Prostate gland (tissue), 2 donors: ENCODE results near the gene TMA7. TPM values are rescaled to one million over a fixed set of nuclear protein-coding genes. Genes with fewer than 3 reads are reported as not detected.
A peak's percentile ranks its signal among the peaks of the same experiment; 100 is the strongest.
"Not testable (repeated sequence)": the region's sequence is repeated elsewhere in the genome, so short reads cannot be mapped to it uniquely, and the experiment has no call there.

Source experiments
- DNase-seq: peaks from one replicate; pipeline ENCODE4 v3.0.0-alpha.2; 2019; ENCODE audit warnings: low spot score
- H3K27ac ChIP-seq, 2 donors: fragments of 200-600 bp; sonication (generic); 2 replicates each; pipeline ENCODE4 v1.5.1; 2017 to 2019
- H3K27me3 ChIP-seq: fragments of 200-600 bp; sonication (generic); replicated peaks from 2 replicates; pipeline ENCODE4 v1.5.1; 2019; ENCODE audit not compliant: insufficient read depth
- H3K36me3 ChIP-seq, 2 donors: fragments of 200-600 bp; sonication (generic); 1 replicate in 1 of 2; 2 replicates in 1 of 2; pipeline versions ENCODE4 v1.5.1 to v1.8.1; 2017 to 2019
- H3K4me1 ChIP-seq: fragments of 200-600 bp; sonication (generic); replicated peaks from 2 replicates; pipeline ENCODE4 v1.5.1; 2019
- H3K4me3 ChIP-seq, 2 donors: fragments of 200-600 bp; sonication (generic); 2 replicates each; pipeline ENCODE4 v1.5.1; 2017 to 2019
- H3K9me3 ChIP-seq: fragments of 200-600 bp; sonication (generic); 2 replicates; pipeline ENCODE4 v1.5.1; 2017
- POLR2A ChIP-seq: fragments of 450-650 bp; IDR thresholded peaks from one replicate; pipeline ENCODE4 v1.6.1; 2016; ENCODE audit warnings: antibody characterized with exemption, mild to moderate bottlenecking
- POLR2AphosphoS5 ChIP-seq: sonication (generic); formaldehyde crosslinking; IDR thresholded peaks from one replicate; pipeline ENCODE4 v1.6.1; 2017; ENCODE audit warnings: antibody characterized with exemption
- WGBS: methylation state at CpG from one replicate; pipeline ENCODE4 v1.1.5; 2018; 5-methylcytosine and 5-hydroxymethylcytosine counted together
- intact Hi-C: fragments of 100-400 bp; cut with DNase I; formaldehyde crosslinking; loops from one replicate; pipeline ENCODE4 v1.14.2; 2022
- total RNA-seq, 2 donors: library from RNA; depleted of rRNA; stranded (reverse); fragments of >200 nt; gene quantifications; one replicate each; pipeline ENCODE4 v1.1.0, GENCODE V29; 2016
- TF ChIP-seq, protein P1 (sequence below), 4 experiments: fragments of 200-600 bp in 2 of 4; fragments of 450-650 bp in 2 of 4; sonication (generic) in 2 of 4; IDR thresholded peaks; 1 replicate in 3 of 4; 2 replicates in 1 of 4; pipeline ENCODE4 v1.5.1; 2016 to 2019; ENCODE audit warnings: antibody characterized with exemption in 4 of 4, mild to moderate bottlenecking in 2 of 4, moderate library complexity in 2 of 4

Gene TMA7
- total RNA-seq, 2 donors from 2014 or later = 310 to 446 TPM

GRCh38 chr3:48456456-48456855 lies 16.4 kb downstream of the TMA7 start:
- TF ChIP-seq POLR2A (no peak), POLR2AphosphoS5 (no peak)
- TF ChIP-seq, protein P1, sequence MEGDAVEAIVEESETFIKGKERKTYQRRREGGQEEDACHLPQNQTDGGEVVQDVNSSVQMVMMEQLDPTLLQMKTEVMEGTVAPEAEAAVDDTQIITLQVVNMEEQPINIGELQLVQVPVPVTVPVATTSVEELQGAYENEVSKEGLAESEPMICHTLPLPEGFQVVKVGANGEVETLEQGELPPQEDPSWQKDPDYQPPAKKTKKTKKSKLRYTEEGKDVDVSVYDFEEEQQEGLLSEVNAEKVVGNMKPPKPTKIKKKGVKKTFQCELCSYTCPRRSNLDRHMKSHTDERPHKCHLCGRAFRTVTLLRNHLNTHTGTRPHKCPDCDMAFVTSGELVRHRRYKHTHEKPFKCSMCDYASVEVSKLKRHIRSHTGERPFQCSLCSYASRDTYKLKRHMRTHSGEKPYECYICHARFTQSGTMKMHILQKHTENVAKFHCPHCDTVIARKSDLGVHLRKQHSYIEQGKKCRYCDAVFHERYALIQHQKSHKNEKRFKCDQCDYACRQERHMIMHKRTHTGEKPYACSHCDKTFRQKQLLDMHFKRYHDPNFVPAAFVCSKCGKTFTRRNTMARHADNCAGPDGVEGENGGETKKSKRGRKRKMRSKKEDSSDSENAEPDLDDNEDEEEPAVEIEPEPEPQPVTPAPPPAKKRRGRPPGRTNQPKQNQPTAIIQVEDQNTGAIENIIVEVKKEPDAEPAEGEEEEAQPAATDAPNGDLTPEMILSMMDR (IDR thresholded peaks at IDR 0.05) = no peak
- H3K27ac ChIP-seq = no peak overlapping the region
- H3K4me1 ChIP-seq = no peaks in the 10 kb centered on the region
- H3K27me3 ChIP-seq = no peaks in the 10 kb centered on the region
- DNase-seq = no peak
- WGBS = 94% methylated on average over 1 of the region's 1 CpG
- intact Hi-C loops = loop anchor here (10.0 kb wide), 1 partner anchor 158 kb away; no protein-coding TSS in a partner anchor
- H3K36me3 ChIP-seq = peaks cover 0 to 4% of the 10 kb centered on the region in 2 donors
- no peaks in the 10 kb centered on the region for H3K9me3 ChIP-seq
- no peak overlapping the region for H3K4me3 ChIP-seq

- TF ChIP-seq POLR2AphosphoS5 (no peak), POLR2A (no peak)
- no peak for DNase-seq
- H3K4me1 ChIP-seq = no peaks in the 10 kb centered on the region
- no peak overlapping the region for H3K27ac ChIP-seq
- peaks cover 0 to 4% of the 10 kb centered on the region in 2 donors for H3K36me3 ChIP-seq
- no peaks in the 10 kb centered on the region for H3K27me3 ChIP-seq
- no peak overlapping the region for H3K4me3 ChIP-seq
- 88% methylated on average over 3 of the region's 3 CpGs for whole genome bisulfite sequencing
- intact Hi-C loops = loop anchor here (10.0 kb wide), 1 partner anchor 155 kb away; no protein-coding TSS in a partner anchor
- H3K9me3 ChIP-seq = no peaks in the 10 kb centered on the region
Observed at GRCh38 chr3:48459331-48459730, 19.3 kb downstream of the TMA7 start.

DNA sequence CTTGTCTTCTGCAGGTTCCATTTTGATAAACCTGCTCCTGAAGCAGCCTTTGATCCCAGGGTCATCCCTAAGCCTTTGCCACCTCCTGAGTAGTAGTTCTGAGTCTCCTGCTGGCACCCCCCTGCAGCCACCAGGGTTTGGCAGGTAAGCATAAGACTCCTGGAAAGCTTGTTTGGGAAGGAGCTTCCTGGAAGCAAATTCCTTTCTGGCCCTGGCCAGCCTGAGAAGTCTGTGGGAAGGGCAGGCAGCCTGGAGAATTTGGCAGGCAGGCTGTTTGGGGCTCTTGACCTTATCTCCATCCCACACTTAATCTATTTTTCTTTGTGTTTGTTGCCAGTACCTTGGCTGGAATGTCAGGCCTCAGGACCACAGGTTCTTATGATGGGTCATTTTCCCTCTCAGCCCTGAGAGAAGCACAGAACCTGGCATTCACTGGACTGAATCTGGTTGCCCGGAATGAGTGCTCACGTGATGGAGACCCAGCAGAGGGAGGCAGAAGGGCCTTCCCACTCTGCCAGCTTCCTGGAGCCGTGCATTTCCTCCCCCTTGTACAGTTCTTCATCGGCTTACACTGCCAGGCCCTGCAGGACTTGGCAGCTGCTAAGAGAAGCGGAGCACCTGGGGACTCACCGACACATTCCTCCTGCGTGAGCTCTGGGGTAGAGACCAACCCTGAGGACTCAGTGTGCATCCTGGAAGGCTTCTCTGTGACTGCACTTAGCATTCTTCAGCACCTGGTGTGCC lies 19.9 kb downstream of the TMA7 start:
- Histone ChIP-seq H3K9me3 (no peaks in the 10 kb centered on the region), H3K4me1 (peaks cover 4% of the 10 kb centered on the region), H3K36me3 (peaks cover 0 to 4% of the 10 kb centered on the region in 2 donors), H3K27ac (no peak overlapping the region), H3K27me3 (no peaks in the 10 kb centered on the region), H3K4me3 (no peak overlapping the region)
- no peak for DNase-seq
- WGBS = 77% methylated on average over 7 of the region's 7 CpGs
- intact Hi-C loops = loop anchor here (10.0 kb wide), 1 partner anchor 155 kb away; no protein-coding TSS in a partner anchor
- no peak for TF ChIP-seq POLR2A

DNA sequence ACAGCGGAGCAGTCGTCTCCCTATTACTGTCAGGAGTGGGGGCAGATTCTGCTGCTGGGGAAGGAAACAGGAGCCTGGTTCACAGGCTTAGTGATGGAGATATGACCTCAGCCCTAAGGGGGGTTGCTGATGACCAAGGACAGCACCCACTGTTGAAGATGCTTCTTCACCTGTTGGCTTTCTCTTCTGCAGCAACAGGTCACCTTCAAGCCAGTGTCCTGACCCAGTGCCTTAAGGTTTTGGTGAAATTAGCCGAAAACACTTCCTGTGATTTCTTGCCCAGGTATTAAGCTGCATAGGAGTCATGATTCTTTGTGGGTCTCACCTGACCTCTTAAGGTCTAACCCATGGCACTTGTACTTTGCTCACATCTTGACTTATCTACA lies 20.5 kb downstream of the TMA7 start:
- H3K4me3 ChIP-seq = no peak overlapping the region
- no peaks in the 10 kb centered on the region for H3K9me3 ChIP-seq
- H3K36me3 ChIP-seq = no peaks in the 10 kb centered on the region
- TF ChIP-seq POLR2A (no peak), POLR2AphosphoS5 (no peak)
- no peak for DNase-seq
- intact Hi-C loops = no loop called here
- H3K27ac ChIP-seq = no peak overlapping the region
- 91% methylated on average over 3 of the region's 3 CpGs for WGBS
- peaks cover 8% of the 10 kb centered on the region for H3K4me1 ChIP-seq
- H3K27me3 ChIP-seq = no peaks in the 10 kb centered on the region

- intact Hi-C loops, H3K27ac ChIP-seq, DNase-seq, H3K4me3 ChIP-seq, H3K27me3 ChIP-seq, H3K9me3 ChIP-seq, H3K36me3 ChIP-seq: not testable (repeated sequence)
- peaks cover 10% of the 10 kb centered on the region for H3K4me1 ChIP-seq
- WGBS = 79% methylated on average over 7 of the region's 7 CpGs
Observed at GRCh38 chr3:48461767-48462166, 21.7 kb downstream of the TMA7 start.

DNA sequence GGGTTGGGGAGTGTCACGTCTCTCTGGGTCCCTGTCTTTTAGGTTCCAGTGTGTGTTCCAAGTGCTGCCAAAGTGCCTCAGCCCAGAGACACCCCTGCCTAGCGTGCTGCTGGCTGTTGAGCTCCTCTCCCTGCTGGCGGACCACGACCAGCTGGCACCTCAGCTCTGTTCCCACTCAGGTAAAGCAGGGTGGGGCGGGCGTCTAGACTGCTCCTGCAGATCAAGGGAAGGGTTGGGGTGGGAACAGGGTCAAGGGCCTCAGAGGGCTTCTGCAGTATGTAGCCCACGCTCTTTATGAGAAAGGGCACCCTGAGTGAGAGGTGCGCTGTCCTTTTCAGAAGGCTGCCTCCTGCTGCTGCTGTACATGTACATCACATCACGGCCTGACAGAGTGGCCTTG lies 23.6 kb downstream of the TMA7 start:
- Histone ChIP-seq H3K4me3 (no peak overlapping the region), H3K27me3 (no peaks in the 10 kb centered on the region), H3K9me3 (no peaks in the 10 kb centered on the region), H3K36me3 (peaks cover 0 to 2% of the 10 kb centered on the region in 2 donors), H3K4me1 (peaks cover 30% of the 10 kb centered on the region), H3K27ac (peak overlapping the region; percentile 36 to 99)
- intact Hi-C loops = loop anchor here (2.0 kb wide), 1 partner anchor 43 kb away; no protein-coding TSS in a partner anchor
- 74% methylated on average over 9 of the region's 9 CpGs for WGBS
- no peak for DNase-seq
- TF ChIP-seq, protein P1 (IDR thresholded peaks at IDR 0.05) = no peak
- no peak for TF ChIP-seq POLR2A
- no peak for TF ChIP-seq POLR2AphosphoS5
